NOMO-1 (cell line): Measurements from ENCODE around the gene EPHA6.
"Not testable (repeated sequence)": the region's sequence is repeated elsewhere in the genome, so short reads cannot be mapped to it uniquely, and the experiment has no call there.

Source experiments
- DNase-seq, 2 experiments: peaks; one replicate each; lab custom pipeline; 2025; ENCODE audit not compliant: unreplicated experiment in 2 of 2; lab: John Stamatoyannopoulos, UW

The EPHA6 gene

DNA sequence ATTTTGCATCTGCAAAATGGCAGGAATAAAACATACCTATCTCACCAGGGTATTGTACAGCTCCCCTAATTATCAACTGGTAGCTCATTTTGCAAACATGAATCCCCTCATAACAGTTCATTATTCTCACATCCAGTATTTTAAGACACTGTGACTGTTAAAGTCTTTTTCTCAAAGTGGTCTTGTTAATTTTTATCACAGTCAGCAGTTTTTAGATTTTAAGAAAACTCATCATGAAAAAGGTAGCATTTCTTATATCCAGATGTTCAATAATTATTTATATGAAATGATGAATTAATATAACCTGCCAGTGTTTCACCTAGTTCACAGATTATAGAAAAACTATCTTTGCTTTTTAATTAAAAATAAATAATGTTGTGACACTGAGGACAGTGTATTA, 595.2 kb downstream of the EPHA6 start:
- no peak for DNase-seq

DNA sequence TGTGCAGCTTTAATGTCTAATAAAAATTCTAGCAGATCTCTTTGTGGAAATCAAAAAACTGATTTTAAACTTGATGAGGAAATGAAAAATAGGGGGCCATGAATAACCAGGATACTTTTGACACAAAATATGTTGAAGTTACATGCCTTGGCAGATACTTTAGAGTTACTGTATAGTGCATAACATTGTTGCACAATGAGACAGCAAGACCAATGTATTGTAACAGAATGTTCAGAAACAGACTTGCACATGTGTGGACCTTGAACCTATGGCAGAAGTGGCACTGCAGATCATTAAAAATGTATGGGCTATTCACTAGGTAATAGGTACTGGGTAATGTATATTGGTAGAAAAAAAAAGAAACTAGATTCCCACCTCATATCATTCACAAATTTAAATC, 607.2 kb downstream of the EPHA6 start:
- no peak for DNase-seq

DNA sequence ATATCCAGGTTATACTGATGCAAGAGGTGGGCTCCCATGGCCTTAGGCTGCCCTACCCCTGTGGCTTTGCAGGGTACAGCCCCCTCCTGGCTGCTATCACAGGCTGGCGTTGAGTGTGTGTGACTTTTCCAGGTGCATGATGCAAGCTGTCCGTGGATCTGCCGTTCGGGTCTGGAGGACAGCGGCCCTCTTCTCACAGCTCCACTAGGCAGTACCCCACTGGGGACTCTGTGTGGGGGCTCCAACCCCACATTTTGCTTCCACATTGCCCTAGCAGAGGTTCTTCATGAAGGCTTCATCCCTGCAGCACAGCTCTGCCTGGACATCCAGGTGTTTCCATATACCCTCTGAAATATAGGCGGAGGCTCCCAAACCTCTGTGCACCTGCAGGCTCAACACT, 610.6 kb downstream of the EPHA6 start:
- DNase-seq: no peak

DNA sequence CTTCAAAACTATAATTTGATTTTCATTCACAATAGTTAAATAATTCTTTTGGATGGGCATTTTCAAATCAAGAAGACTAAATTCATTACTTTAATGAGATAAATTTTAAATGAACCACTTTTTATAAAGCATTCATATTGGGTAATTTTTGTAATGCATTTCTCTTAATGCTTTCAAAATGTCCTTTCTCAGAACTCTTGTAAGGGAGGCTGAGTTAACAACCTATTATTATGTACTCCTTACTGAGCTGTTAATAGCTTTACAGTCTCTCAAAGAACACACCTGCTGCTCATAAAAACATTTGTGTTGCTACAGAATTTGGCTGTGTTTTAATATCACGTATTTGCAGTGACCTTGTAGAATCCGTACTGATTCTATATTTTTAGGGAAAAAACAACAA, 616.2 kb downstream of the EPHA6 start:
- DNase-seq: no peak

DNA sequence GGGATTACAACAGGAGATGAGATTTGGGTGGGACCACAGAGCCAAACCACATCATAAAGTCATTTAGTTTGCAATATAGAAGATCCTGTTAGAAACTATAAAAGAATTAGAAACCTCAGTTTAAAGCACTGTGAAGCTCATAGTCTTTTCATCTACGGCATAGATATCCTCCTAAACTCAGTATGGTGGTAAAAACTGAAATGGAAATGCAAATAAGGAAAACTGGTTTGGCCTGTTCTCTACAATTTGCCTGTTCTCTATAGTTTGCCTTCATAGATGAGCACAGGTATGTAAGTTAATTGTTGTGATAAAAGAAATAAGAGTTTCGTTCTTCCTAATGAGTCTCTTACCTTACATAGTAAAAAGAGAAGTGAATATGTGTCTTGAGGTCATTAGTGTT, 618.5 kb downstream of the EPHA6 start:
- DNase-seq: no peak

DNA sequence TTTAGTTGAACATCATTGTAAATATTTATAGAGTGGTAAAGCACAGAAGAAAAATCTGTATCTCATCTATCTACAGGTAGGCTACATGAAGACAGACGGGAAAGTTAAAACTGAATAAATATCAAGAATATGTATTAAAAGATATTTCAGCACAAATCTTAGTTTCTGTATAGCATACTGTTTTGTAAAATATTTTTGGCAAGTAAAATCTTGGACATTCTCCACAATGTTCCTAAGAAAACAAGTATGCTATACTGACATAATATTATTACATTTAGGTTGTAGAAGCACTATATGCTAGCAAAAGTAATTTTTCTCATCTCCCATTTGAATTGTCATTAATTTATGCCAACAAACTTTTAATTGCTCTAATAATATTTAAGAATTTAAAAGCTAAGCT, 623.7 kb downstream of the EPHA6 start:
- no peak for DNase-seq

DNA sequence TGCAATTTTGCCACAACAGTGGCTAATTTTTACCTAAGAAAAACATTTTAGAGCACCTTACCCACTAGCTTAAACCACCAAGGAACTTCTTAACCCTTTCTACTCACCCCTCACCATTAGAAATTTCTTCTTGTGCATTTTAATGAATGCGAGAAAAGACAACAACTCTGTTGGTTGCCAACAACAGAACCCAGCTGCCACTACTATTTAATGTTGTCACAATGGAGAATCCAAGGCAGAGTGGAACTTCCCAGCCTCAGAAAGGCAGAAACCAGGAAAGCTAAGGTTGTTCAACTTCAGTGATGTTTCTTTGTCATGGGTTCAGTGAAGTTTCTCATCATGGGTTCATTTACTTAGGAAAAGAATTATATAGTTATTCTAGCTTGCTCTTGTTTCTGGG, 625.0 kb downstream of the EPHA6 start:
- no peak for DNase-seq

DNA sequence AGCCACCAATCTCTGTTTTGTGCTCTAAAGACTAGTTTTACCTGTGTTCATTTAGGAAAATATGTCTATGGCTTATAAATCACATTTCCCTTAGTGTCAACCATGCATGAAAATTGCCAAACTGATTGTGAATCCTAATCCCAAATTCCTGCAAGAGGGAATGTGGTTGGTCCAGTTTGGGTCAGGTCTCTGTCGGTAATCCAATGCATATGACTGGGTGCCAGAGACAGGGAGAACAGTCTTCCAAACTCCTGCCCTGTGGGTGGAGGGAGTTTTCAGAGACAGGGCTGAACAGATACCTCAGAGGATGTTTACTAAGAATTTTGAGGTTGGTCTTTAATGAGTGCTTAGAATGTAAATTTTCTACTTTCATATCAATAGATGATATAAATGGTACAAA, 649.6 kb downstream of the EPHA6 start:
- no peak for DNase-seq

DNA sequence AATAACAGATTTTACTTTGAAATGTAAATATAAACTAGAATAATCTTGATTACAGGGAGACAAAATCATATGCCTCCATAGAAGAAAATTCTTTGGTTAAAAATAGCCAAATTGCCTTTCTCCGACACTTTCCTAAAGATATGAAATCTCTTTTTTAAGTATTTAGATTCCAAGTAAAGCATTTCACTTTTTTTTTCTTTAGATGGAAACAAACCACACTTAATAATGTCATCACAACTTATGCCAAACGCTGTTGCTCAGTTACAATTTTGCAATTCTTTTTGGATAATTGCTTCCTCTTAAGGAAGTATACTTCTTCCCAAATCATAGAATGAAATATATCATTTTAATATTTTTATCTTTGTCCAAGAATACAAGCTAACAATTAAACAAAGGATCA, 656.1 kb downstream of the EPHA6 start:
- no peak for DNase-seq

DNA sequence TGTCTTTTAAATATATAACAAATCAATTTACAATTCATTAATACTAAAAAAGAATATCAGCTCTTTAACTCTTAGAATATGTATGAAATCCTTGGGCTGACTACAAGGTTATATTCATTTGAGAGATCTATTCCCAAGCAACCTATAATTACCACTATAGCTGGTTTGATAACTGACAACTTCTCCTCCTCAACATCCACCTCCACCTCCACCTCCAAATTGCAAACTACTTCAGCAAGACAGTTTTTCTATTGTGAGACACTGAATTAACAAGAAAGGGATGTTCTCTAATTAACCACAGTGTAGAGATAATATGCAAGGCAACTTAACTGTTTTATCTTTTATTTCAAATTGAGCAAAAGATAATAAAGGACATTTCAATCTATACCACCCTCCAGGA, 665.3 kb downstream of the EPHA6 start:
- DNase-seq: no peak

DNA sequence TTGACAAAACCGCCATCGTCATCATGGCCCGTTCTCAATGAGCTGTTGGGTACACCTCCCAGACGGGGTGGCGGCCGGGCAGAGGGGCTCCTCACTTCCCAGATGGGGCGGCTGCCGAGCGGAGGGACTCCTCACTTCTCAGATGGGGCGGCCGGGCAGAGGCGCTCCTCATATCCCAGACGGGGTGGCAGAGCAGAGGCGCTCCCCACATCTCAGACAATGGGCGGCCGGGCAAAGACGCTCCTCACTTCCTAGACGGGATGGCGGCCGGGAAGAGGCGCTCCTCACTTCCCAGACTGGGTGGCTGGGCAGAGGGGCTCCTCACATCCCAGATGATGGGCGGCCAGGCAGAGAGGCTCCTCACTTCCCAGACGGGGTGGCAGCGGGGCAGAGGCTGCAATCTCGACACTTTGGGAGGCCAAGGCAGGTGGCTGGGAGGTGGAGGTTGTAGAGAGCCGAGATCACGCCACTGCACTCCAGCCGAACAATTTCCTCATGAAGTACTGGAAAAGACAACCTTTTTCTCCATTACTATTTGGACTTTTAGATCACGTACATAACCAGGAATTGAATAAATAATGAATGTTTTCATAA, 666.4 kb downstream of the EPHA6 start:
- not testable (repeated sequence) for DNase-seq

DNA sequence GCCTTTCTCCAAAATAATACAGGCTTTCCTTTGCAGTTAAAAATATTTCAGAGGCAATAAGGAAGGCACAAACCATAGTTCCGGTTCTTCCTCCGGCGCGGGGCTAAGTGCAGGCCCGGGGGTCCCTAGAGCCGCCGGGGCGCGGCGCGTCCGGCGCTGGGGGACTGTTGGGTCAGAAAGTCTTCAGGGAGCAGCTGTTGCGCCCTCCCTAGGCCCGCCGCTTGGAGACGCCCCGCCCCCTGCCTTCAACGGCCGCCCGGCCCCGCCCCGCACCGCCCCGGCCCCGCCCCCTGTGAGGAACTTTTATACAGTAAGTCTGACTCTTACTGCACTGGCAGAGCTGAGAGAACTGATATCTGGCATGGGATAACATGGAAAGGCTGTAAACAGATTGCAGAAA, 667.0 kb downstream of the EPHA6 start:
- no peak for DNase-seq

DNA sequence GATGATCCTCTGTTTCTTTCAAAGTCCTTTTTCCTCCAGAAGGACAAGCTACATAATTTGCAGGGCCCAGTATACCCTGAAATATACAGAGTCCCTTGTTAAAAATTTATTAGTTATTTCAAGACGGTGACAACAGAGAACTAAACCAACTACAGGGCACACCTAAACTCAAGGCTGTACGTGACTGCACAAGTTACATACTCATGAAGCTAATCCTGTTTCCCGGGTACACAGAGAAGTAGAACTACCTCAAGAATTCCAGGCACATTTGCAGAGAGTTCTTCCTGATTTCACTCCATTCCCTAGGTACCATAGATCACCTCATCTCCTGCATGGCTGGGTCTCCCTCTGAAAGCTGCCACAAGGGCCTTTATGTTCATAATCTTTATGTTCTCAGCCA, 670.8 kb downstream of the EPHA6 start:
- DNase-seq: no peak

DNA sequence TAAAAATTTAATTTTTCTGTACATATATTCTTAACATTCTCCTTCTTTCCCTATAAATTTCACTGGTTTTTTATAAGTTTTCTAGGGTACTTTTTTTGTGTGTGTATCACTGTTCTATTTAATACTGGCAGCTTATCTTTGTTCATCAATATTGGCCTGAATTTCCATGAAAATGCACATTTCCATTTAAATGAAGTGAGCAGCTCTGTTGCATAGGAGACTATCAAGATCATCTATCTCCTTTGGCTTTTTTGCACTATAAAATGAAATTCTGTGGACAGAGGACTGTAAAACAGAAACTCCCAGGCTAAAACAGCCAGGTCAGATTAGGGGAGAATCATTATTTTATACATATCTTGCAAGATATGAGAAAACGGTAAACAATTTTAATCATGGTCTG, 673.2 kb downstream of the EPHA6 start:
- no peak for DNase-seq

DNA sequence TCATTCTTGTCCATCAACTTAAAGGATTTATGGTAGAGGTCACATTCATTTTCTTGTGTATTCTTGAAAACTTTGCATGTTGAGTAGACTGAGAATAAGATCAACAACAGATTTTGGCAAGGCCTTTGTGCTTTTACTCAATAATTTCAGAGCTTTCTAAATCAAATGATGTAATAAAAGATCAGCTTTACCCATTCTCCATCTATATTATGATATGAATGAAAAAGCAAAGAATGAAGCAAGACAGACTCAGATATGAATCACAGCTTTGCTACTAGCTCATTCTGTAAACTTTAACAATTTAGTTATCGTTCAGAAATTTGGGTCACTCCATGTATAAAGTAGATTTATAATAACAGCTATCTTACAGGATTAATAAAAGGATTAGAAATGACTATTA, 674.3 kb downstream of the EPHA6 start:
- no peak for DNase-seq

DNA sequence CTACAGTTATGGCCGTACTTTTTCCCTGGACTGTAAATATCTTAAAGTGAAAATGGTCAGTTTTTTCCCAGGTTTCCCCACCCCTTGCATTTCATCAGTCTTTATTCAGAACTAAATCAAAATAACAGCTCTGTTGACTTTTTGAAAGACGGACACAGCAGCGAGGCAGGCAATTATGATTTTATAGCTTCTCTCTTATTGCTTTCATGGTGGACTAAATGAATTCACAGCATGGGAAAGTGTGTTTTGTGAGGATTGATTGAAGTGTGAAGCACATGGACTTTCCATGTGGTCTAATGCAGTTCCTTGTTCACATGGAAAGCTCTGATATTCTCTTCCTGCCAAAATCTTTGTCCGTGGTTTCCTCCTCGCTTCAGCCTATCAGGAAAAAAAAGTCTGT, 681.5 kb downstream of the EPHA6 start:
- no peak for DNase-seq

DNA sequence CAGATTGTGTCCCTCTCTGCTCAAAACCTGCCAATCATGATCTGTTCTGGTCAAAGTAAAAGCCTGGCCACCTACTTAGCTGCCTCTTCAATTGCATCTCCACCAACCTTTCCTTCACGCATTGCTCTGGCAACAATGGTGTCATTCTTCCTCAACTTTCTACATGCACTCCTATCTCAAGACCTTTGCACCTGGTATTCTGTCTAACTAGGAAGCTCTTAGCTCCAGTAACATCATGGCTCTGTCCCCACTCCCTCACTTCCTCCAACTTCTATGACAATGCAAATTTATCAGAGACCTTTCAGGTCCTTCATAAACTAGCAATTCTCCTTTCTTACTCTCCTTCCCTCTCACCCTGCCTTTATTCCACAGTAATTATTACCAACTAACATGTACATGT, 682.7 kb downstream of the EPHA6 start:
- no peak for DNase-seq

DNA sequence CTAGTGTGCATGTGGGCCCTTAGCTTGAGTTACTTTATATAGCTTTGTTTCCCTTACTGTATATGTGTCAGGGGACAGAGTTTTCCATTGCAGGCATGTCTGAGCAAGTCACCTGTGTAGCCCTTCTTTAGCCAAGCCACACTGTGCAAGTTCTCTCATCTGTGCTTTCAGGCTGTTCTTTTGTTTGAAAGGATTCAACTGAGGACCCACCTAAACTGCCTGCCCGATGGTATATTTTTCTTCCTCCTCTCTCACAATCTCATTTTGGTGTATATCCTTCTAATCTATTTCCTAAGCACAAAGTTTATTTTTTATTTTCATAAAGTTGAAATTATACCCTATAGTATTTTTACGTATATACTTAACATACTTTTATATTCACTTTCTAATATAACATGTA, 690.1 kb downstream of the EPHA6 start:
- no peak for DNase-seq

DNA sequence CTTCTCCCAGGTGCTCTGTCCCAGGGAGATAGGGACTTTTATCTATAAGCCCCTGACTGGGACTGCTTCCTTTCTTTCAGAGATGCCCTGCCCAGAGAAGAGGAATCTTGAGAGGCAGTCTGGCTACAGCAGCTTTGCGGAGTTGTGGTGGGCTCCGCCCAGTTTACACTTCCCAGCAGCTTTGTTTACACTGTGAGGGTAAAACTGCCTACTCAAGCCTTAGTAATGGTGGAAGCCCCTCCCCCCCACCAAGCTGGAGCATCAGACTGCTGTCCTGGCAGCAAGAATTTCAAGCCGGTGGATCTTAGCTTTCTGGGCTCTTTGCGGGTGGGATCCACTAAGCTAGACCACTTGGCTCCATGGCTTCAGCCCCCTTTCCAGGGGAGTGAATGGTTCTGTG, 696.4 kb downstream of the EPHA6 start:
- no peak for DNase-seq

DNA sequence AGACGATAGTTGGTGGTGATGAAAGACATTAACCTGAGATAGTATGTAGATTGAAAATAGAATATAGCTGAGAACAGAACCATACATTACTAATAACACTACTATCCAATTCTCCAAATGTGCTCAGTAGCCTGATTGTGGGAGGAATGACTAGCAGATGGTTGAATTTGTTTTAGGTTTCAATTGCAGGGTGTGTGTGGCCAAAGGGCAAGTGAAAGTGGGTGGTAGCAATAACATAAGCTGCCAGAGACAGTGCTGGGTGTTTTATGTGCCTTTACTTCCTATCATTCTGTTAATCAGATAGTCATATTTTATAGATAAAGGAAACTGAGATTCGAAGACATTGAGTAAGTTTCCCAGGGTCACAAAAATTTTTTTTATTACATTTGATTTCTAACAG, 700.7 kb downstream of the EPHA6 start:
- no peak for DNase-seq

DNA sequence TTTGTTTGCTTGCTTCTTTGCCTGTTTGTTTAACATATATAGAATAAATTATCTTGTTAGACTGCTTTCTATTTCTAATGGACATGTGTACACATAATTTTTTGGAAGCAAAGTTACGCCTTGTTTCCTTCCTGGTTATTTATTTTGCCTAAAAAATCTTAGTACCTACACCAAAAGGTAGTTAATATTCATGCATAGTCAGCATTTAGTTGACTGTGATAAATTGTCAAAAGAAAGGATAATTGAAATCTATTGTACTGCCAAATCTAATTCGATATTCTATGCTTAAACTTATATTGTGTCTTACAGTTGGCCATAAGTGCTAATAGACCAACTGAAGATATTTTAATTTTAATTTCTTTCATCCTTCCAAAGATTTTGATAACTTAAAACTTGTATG, 716.3 kb downstream of the EPHA6 start:
- DNase-seq: no peak

DNA sequence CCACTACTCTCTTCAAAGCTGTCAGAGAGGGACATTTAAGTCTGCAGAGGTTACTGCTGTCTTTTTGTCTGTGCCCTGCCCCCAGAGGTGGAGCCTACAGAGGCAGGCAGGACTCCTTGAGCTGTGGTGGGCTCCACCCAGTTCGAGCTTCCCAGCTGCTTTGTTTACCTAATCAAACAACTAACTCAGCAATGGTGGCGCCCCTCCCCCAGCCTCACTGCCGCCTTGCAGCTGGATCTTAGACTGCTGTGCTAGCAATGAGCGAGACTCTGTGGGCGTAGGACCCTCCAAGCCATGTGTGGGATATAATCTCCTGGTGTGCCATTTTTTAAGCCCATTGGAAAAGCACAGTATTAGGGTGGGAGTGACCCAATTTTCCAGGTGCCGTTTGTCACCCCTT, 733.2 kb downstream of the EPHA6 start:
- not testable (repeated sequence) for DNase-seq

DNA sequence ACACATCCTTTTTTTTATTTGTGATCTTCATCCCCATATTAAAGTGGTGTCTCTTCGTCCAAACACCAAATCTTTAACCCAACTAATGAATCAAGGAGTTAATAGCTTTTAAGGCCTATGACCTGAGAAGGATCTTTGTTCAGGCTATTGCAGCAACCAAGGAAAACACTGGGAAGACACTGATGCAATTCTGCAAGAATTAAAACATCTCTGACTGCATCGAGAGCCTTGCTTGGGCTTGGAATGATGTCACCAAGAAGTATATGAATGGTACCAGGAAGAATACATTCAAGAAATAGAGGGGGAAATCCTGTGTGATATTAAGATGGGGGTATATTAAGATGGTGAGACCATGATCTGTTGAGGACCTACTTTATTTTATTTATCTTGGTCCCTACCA, 736.0 kb downstream of the EPHA6 start:
- no peak for DNase-seq

DNA sequence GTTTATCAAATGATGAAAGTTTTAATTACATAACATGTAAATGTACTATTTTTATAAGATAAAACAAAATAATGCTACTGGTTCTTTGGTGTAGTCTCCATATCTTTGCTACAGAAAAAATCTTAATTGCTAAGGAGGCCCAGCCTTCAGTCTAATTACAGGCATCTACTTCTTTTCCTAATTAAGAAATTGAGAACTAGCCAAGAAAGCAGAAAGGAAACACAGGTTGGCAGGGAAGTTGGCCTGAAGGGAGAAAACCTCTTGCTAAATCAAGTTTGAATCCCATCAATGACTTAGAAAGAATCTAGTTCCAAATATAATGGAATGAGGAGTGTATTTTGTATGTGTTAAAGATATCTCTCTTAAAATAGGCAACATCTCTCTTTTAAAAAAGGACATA, 737.8 kb downstream of the EPHA6 start:
- DNase-seq: no peak
